ENCODE results near the gene LRTM2. TPM values are rescaled to one million over a fixed set of nuclear protein-coding genes. Genes with fewer than 3 reads are reported as not detected.

The LRTM2 gene
- polyA plus RNA-seq, 2 donors = not detected

- no peaks in the 10 kb centered on the region for H3K9me3 ChIP-seq (ENCODE audit: control insufficient read depth in 2 of 2, insufficient read depth in 1 of 2, low read depth in 1 of 2, low read length in 1 of 2)
- 77 to 82% methylated on average over 22 of the region's 22 CpGs for WGBS, 2 donors
- no peaks in the 10 kb centered on the region for H3K36me3 ChIP-seq (ENCODE audit: control insufficient read depth in 2 of 2, insufficient read depth in 2 of 2, low read length in 1 of 2)
- H3K4me1 ChIP-seq (ENCODE audit: control insufficient read depth in 2 of 2, insufficient read depth in 2 of 2, low read length in 1 of 2) = peaks cover 7% of the 10 kb centered on the region in 2 donors
- no peak overlapping the region for H3K27ac ChIP-seq (ENCODE audit: low read depth in 2 of 2, low read length in 1 of 2)
- H3K4me3 ChIP-seq (ENCODE audit: low read depth in 1 of 2, low read length in 2 of 2) = no peak overlapping the region
- H3K27me3 ChIP-seq (ENCODE audit: control insufficient read depth in 1 of 2, insufficient read depth in 2 of 2, low read length in 2 of 2) = peaks cover 0 to 3% of the 10 kb centered on the region in 2 donors
Observed at GRCh38 chr12:1835211-1836131, 15.1 kb downstream of the LRTM2 start.

DNA sequence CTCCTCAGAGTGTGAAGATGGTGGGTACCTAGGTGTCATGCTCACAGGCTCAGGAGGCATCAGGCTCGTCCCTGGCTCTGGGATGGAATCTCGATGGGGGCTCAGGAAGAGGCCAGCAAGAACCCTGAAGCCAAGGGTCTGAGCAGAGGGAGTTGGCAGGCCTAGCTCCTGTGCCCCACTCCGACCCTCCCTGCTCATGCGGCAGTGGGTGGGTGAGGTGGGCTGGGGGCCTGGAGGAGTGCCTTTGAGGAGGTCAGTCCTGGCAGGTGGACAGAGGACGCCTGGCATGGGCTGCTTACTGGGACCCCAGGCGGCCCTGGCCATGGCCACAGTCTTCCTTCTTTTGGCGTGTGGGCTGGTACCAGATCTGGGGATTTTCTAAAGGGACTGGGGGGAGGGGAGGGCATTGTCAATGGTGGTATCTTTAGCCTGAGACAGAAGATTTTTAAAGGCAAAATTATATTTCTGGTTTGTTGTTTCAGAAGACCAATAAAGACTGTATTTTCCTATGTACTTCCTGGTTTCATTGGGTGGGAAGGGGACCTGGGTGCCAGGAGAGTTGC lies 16.0 kb downstream of the LRTM2 start:
- H3K9me3 ChIP-seq (ENCODE audit: control insufficient read depth in 2 of 2, insufficient read depth in 1 of 2, low read depth in 1 of 2, low read length in 1 of 2) = no peaks in the 10 kb centered on the region
- 69 to 79% methylated on average over 7 of the region's 7 CpGs for WGBS, 2 donors
- peaks cover 0 to 1% of the 10 kb centered on the region in 2 donors for H3K27me3 ChIP-seq (ENCODE audit: control insufficient read depth in 1 of 2, insufficient read depth in 2 of 2, low read length in 2 of 2)

GRCh38 chr12:1836854-1837421 lies 16.6 kb downstream of the LRTM2 start:
- Histone ChIP-seq H3K27me3 (ENCODE audit: control insufficient read depth in 1 of 2, insufficient read depth in 2 of 2, low read length in 2 of 2) (no peaks in the 10 kb centered on the region), H3K4me3 (ENCODE audit: low read depth in 1 of 2, low read length in 2 of 2) (no peak overlapping the region)
- 50 to 54% methylated on average over 21 to 22 of the region's 22 CpGs for WGBS, 2 donors

More for the DNA sequence above, 16.0 kb downstream of the LRTM2 start:
- Histone ChIP-seq H3K36me3 (ENCODE audit: control insufficient read depth in 2 of 2, insufficient read depth in 2 of 2, low read length in 1 of 2) (no peaks in the 10 kb centered on the region), H3K27ac (ENCODE audit: low read depth in 2 of 2, low read length in 1 of 2) (no peak overlapping the region), H3K4me3 (ENCODE audit: low read depth in 1 of 2, low read length in 2 of 2) (no peak overlapping the region), H3K4me1 (ENCODE audit: control insufficient read depth in 2 of 2, insufficient read depth in 2 of 2, low read length in 1 of 2) (peaks cover 1% of the 10 kb centered on the region in 2 donors)

GRCh38 chr12:1837541-1838204 lies 17.3 kb downstream of the LRTM2 start:
- no peaks in the 10 kb centered on the region for H3K4me1 ChIP-seq (ENCODE audit: control insufficient read depth in 2 of 2, insufficient read depth in 2 of 2, low read length in 1 of 2)
- no peaks in the 10 kb centered on the region for H3K27me3 ChIP-seq (ENCODE audit: control insufficient read depth in 1 of 2, insufficient read depth in 2 of 2, low read length in 2 of 2)
- no peaks in the 10 kb centered on the region for H3K9me3 ChIP-seq (ENCODE audit: control insufficient read depth in 2 of 2, insufficient read depth in 1 of 2, low read depth in 1 of 2, low read length in 1 of 2)
- 83 to 88% methylated on average over 12 of the region's 12 CpGs for WGBS, 2 donors
- no peaks in the 10 kb centered on the region for H3K36me3 ChIP-seq (ENCODE audit: control insufficient read depth in 2 of 2, insufficient read depth in 2 of 2, low read length in 1 of 2)
- H3K27ac ChIP-seq (ENCODE audit: low read depth in 2 of 2, low read length in 1 of 2) = no peak overlapping the region
- no peak overlapping the region for H3K4me3 ChIP-seq (ENCODE audit: low read depth in 1 of 2, low read length in 2 of 2)

More at GRCh38 chr12:1836854-1837421, 16.6 kb downstream of the LRTM2 start:
- H3K27ac ChIP-seq (ENCODE audit: low read depth in 2 of 2, low read length in 1 of 2) = no peak overlapping the region
- no peaks in the 10 kb centered on the region for H3K36me3 ChIP-seq (ENCODE audit: control insufficient read depth in 2 of 2, insufficient read depth in 2 of 2, low read length in 1 of 2)
- H3K9me3 ChIP-seq (ENCODE audit: control insufficient read depth in 2 of 2, insufficient read depth in 1 of 2, low read depth in 1 of 2, low read length in 1 of 2) = no peaks in the 10 kb centered on the region
- H3K4me1 ChIP-seq (ENCODE audit: control insufficient read depth in 2 of 2, insufficient read depth in 2 of 2, low read length in 1 of 2) = no peaks in the 10 kb centered on the region

GRCh38 chr12:1838205-1838993 lies 18.0 kb downstream of the LRTM2 start:
- Histone ChIP-seq H3K27ac (ENCODE audit: low read depth in 2 of 2, low read length in 1 of 2) (no peak overlapping the region), H3K27me3 (ENCODE audit: control insufficient read depth in 1 of 2, insufficient read depth in 2 of 2, low read length in 2 of 2) (no peaks in the 10 kb centered on the region), H3K4me3 (ENCODE audit: low read depth in 1 of 2, low read length in 2 of 2) (no peak overlapping the region), H3K4me1 (ENCODE audit: control insufficient read depth in 2 of 2, insufficient read depth in 2 of 2, low read length in 1 of 2) (no peaks in the 10 kb centered on the region), H3K9me3 (ENCODE audit: control insufficient read depth in 2 of 2, insufficient read depth in 1 of 2, low read depth in 1 of 2, low read length in 1 of 2) (no peaks in the 10 kb centered on the region), H3K36me3 (ENCODE audit: control insufficient read depth in 2 of 2, insufficient read depth in 2 of 2, low read length in 1 of 2) (no peaks in the 10 kb centered on the region)
- WGBS, 2 donors = 82 to 85% methylated on average over 25 to 26 of the region's 26 CpGs

DNA sequence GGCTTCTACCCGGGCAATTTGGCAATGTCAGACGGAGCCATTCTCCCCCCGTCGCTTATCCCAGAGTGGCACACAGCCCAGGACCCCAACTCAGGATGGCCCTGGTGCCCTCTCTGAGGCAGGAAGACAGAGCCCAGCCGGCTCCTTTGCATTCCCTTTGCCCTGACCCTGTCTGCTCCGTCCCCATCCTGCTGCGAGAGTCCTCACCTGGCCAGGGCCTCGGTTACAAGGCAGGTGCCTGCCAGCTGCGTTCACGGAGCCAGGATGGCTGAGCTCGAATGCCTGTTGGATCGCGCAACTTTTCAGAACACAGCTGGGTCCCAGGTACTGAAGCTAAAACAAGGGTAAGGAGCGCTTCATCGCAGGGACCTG lies 18.6 kb downstream of the LRTM2 start:
- 83 to 85% methylated on average over 15 of the region's 15 CpGs for WGBS, 2 donors
- no peaks in the 10 kb centered on the region for H3K27me3 ChIP-seq (ENCODE audit: control insufficient read depth in 1 of 2, insufficient read depth in 2 of 2, low read length in 2 of 2)
- no peaks in the 10 kb centered on the region for H3K9me3 ChIP-seq (ENCODE audit: control insufficient read depth in 2 of 2, insufficient read depth in 1 of 2, low read depth in 1 of 2, low read length in 1 of 2)
- no peaks in the 10 kb centered on the region for H3K36me3 ChIP-seq (ENCODE audit: control insufficient read depth in 2 of 2, insufficient read depth in 2 of 2, low read length in 1 of 2)
- no peak overlapping the region for H3K27ac ChIP-seq (ENCODE audit: low read depth in 2 of 2, low read length in 1 of 2)
- no peaks in the 10 kb centered on the region for H3K4me1 ChIP-seq (ENCODE audit: control insufficient read depth in 2 of 2, insufficient read depth in 2 of 2, low read length in 1 of 2)
- no peak overlapping the region for H3K4me3 ChIP-seq (ENCODE audit: low read depth in 1 of 2, low read length in 2 of 2)

- Histone ChIP-seq H3K27me3 (ENCODE audit: control insufficient read depth in 1 of 2, insufficient read depth in 2 of 2, low read length in 2 of 2) (no peaks in the 10 kb centered on the region), H3K4me3 (ENCODE audit: low read depth in 1 of 2, low read length in 2 of 2) (no peak overlapping the region), H3K4me1 (ENCODE audit: control insufficient read depth in 2 of 2, insufficient read depth in 2 of 2, low read length in 1 of 2) (no peaks in the 10 kb centered on the region), H3K9me3 (ENCODE audit: control insufficient read depth in 2 of 2, insufficient read depth in 1 of 2, low read depth in 1 of 2, low read length in 1 of 2) (no peaks in the 10 kb centered on the region), H3K36me3 (ENCODE audit: control insufficient read depth in 2 of 2, insufficient read depth in 2 of 2, low read length in 1 of 2) (no peaks in the 10 kb centered on the region), H3K27ac (ENCODE audit: low read depth in 2 of 2, low read length in 1 of 2) (no peak overlapping the region)
- 80 to 84% methylated on average over 10 of the region's 10 CpGs for WGBS, 2 donors
Observed at GRCh38 chr12:1839464-1839863, 19.1 kb downstream of the LRTM2 start.

DNA sequence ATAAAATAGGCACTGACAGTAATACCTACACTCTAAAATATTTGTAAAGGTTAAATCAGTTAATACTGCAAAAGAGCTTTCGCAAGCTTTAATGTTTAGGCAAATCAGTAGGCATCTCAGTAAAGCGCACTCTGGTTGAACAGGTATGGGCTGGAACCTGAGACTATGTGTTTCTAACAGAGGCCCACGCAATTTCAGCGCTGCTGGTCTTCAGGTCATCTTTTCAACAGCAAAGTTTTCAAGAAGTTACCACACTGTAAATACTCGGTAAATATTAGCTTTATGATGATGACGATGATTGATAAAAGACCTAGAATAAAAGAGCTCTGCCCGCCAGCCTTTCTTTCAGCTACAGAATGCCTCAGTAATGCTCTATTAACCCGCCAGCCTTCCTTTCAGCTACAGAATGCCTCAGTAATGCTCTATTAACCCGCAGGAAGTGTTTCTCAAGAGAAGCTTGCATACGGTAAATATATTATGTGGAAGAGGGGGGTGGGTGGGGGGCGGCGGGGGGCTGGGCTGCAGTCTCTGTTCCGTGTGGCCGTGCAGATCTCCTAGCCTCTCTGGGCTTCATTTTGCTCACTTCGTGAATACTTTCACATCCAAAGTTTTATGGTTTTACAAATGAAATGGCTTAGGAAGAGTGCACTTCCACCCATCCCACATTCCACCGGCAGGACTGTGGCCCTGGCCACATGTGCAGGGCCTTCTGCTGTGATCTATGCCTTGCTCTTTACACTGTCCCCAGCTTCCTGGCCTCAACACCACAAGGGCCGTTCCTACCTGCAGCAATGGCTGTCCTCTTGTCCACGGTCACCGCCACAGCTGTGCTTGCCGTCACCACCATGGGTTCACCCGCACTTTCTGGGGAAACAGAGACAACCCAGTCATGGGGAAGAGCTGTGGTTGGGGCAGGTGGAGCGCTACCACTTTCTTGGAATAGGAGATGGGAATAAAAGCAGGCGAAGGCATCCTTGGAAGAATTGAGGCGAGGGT lies 19.9 kb downstream of the LRTM2 start:
- 57 to 59% methylated on average over 24 of the region's 24 CpGs for WGBS, 2 donors
- H3K9me3 ChIP-seq (ENCODE audit: control insufficient read depth in 2 of 2, insufficient read depth in 1 of 2, low read depth in 1 of 2, low read length in 1 of 2) = no peaks in the 10 kb centered on the region
- H3K36me3 ChIP-seq (ENCODE audit: control insufficient read depth in 2 of 2, insufficient read depth in 2 of 2, low read length in 1 of 2) = no peaks in the 10 kb centered on the region
- no peak overlapping the region for H3K4me3 ChIP-seq (ENCODE audit: low read depth in 1 of 2, low read length in 2 of 2)
- no peaks in the 10 kb centered on the region for H3K4me1 ChIP-seq (ENCODE audit: control insufficient read depth in 2 of 2, insufficient read depth in 2 of 2, low read length in 1 of 2)
- H3K27ac ChIP-seq (ENCODE audit: low read depth in 2 of 2, low read length in 1 of 2) = no peak overlapping the region
- no peaks in the 10 kb centered on the region for H3K27me3 ChIP-seq (ENCODE audit: control insufficient read depth in 1 of 2, insufficient read depth in 2 of 2, low read length in 2 of 2)

Data from esophagus (tissue), 2 donors.